Right renal pelvis (tissue), 4 donors: ENCODE data around the gene SYTL5. TPM values are rescaled to one million over a fixed set of nuclear protein-coding genes. Genes with fewer than 3 reads are reported as not detected.
"Not testable (repeated sequence)": the region's sequence is repeated elsewhere in the genome, so short reads cannot be mapped to it uniquely, and the experiment has no call there.

ENCODE experiments used
- DNase-seq, 4 donors: peaks; one replicate each; pipeline ENCODE4 v3.0.0-alpha.2; 2013; ENCODE audit warnings: low read depth in 4 of 4, low spot score in 3 of 4, missing footprints in 1 of 4
- polyA plus RNA-seq, 4 donors: library from polyadenylated mRNA; unstranded; fragments of 120-200 nt; gene quantifications; one replicate each; pipeline ENCODE4 v1.2.1, GENCODE V29; 2013; ENCODE audit not compliant: insufficient read length in 4 of 4

SYTL5 gene
- 1 to 10 TPM; 2.6 to 3.3 (median 3.2) TPM for polyA plus RNA-seq

- no peak for DNase-seq
Measured at GRCh38 chrX:38006291-38006690, at the start of gene SYTL5. TSS of gene SYTL5 (plus strand) at chrX:38006553. CDS start at chrX:38033890, 27,337 bp downstream.

- peak in 1 of 4 donors; percentile 5 for DNase-seq
Measured at GRCh38 chrX:37958525-37959211, 47.7 kb upstream of the SYTL5 start.

- no peak for DNase-seq
Measured at GRCh38 chrX:37959212-37960021, 46.9 kb upstream of the SYTL5 start.

- no peak for DNase-seq
Measured at GRCh38 chrX:37961118-37961517, 45.2 kb upstream of the SYTL5 start.

- no peak for DNase-seq
Measured at GRCh38 chrX:37967714-37968113, 38.6 kb upstream of the SYTL5 start.

- no peak for DNase-seq
Measured at GRCh38 chrX:37975421-37975820, 30.9 kb upstream of the SYTL5 start.

- no peak for DNase-seq
Measured at GRCh38 chrX:37976153-37976552, 30.2 kb upstream of the SYTL5 start.

- DNase-seq: no peak
Measured at GRCh38 chrX:37984880-37985279, 21.5 kb upstream of the SYTL5 start.

- DNase-seq: no peak
Measured at GRCh38 chrX:37986893-37987292, 19.5 kb upstream of the SYTL5 start.

- no peak for DNase-seq
Measured at GRCh38 chrX:37989304-37989703, 17.0 kb upstream of the SYTL5 start.

GRCh38 chrX:37991303-37991702, 15.1 kb upstream of the SYTL5 start:
- not testable (repeated sequence) for DNase-seq

GRCh38 chrX:37993176-37993575, 13.2 kb upstream of the SYTL5 start:
- no peak for DNase-seq

- peak in 3 of 4 donors; percentile 20 to 49 (median 23) for DNase-seq
Measured at GRCh38 chrX:37993837-37994619, 12.3 kb upstream of the SYTL5 start.

- no peak for DNase-seq
Measured at GRCh38 chrX:37995428-37995827, 10.9 kb upstream of the SYTL5 start.

- no peak for DNase-seq
Measured at GRCh38 chrX:37997096-37997495, 9.3 kb upstream of the SYTL5 start.

- DNase-seq: no peak
Measured at GRCh38 chrX:37998586-37999262, 7.6 kb upstream of the SYTL5 start.

- DNase-seq: no peak
Measured at GRCh38 chrX:38000706-38001105, 5.6 kb upstream of the SYTL5 start.

- no peak for DNase-seq
Measured at GRCh38 chrX:38004046-38004445, 2.3 kb upstream of the SYTL5 start.

- no peak for DNase-seq
Measured at GRCh38 chrX:38006778-38007177, 425 bp downstream of the SYTL5 start.

- DNase-seq: no peak
Measured at GRCh38 chrX:38008658-38009057, 2.3 kb downstream of the SYTL5 start.

GRCh38 chrX:38009641-38010040, 3.3 kb downstream of the SYTL5 start:
- no peak for DNase-seq
